ENCODE measurements around the gene IMMP2L.

DNA sequence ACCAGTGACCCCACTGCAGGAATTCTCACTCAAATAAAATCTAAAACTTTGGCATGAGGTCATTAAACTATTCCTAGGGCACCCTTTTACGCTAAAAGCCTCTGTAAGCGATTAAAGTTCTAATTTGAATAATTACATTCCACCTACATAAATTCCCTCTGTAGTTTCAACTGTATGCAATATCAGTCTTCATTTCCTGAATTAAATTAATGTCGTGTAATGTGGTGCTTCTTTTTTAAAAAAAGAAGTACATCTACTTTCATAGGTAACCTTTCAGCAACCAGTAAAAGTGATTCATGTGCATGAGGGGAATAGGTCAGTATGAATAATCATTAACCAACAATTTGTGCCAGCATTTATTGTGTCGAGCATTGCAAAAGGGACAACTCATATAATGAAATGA is 44.7 kb downstream of the IMMP2L start:
- TF ChIP-seq, protein P1, sequence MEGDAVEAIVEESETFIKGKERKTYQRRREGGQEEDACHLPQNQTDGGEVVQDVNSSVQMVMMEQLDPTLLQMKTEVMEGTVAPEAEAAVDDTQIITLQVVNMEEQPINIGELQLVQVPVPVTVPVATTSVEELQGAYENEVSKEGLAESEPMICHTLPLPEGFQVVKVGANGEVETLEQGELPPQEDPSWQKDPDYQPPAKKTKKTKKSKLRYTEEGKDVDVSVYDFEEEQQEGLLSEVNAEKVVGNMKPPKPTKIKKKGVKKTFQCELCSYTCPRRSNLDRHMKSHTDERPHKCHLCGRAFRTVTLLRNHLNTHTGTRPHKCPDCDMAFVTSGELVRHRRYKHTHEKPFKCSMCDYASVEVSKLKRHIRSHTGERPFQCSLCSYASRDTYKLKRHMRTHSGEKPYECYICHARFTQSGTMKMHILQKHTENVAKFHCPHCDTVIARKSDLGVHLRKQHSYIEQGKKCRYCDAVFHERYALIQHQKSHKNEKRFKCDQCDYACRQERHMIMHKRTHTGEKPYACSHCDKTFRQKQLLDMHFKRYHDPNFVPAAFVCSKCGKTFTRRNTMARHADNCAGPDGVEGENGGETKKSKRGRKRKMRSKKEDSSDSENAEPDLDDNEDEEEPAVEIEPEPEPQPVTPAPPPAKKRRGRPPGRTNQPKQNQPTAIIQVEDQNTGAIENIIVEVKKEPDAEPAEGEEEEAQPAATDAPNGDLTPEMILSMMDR (optimal IDR thresholded peaks at IDR 0.05 in 1 of 3, IDR thresholded peaks at IDR 0.05 in 1 of 3, conservative IDR thresholded peaks at IDR 0.05 in 1 of 3; ENCODE audit: extremely low read depth in 1 of 3, insufficient read depth in 2 of 3, low read length in 3 of 3), result no peak
- TF ChIP-seq EZH2 (IDR thresholded peaks at IDR 0.05; ENCODE audit: low read length), result no peak

Measured in keratinocyte (primary cell).